ENCODE data around the gene GSTM2.

The GSTM2 gene

GRCh38 chr1:109653306-109653705, 14.6 kb upstream of the GSTM2 start:
- POLR2A ChIA-PET, result no interaction called here
- CTCF ChIA-PET, result interaction anchor here (0.7 to 6.1 kb wide), 6 partner anchors 12 to 358 kb away, joined by 4 to 156 read pairs (median 16); partner anchors contain the start of gene AHCYL1
- no peak overlapping the region for H3K4me3 ChIP-seq (ENCODE audit: low read depth, low read length)
- no peak for TF ChIP-seq ZNF311 (tag by site-specific recombination; IDR thresholded peaks at IDR 0.05; ENCODE audit: borderline replicate concordance)
- TF ChIP-seq TRIM28 (IDR thresholded peaks at IDR 0.05; ENCODE audit: borderline replicate concordance, low read length), result no peak
- no peaks in the 10 kb centered on the region for H3K4me1 ChIP-seq (ENCODE audit: control insufficient read depth, insufficient read depth, low read length)
- H3K9me3 ChIP-seq (ENCODE audit: control insufficient read depth, insufficient read depth, low read depth, low read length), result no peaks in the 10 kb centered on the region
- no peak overlapping the region for H3K27ac ChIP-seq (ENCODE audit: extremely low read depth, low read depth, low read length)
- H3K36me3 ChIP-seq (ENCODE audit: control insufficient read depth in 2 of 2, insufficient read depth in 1 of 2, low read length in 2 of 2), result no peaks in the 10 kb centered on the region

GRCh38 chr1:109654519-109654918, 13.3 kb upstream of the GSTM2 start:
- ChIA-PET CTCF (interaction anchor here (0.6 to 1.0 kb wide), 3 partner anchors 13 to 106 kb away, joined by 3 to 5 read pairs (median 3); partner anchors contain the start of gene GNAI3), POLR2A (no interaction called here)
- Histone ChIP-seq H3K27ac (ENCODE audit: extremely low read depth, low read depth, low read length) (no peak overlapping the region), H3K4me1 (ENCODE audit: control insufficient read depth, insufficient read depth, low read length) (no peaks in the 10 kb centered on the region), H3K36me3 (ENCODE audit: control insufficient read depth in 2 of 2, insufficient read depth in 1 of 2, low read length in 2 of 2) (no peaks in the 10 kb centered on the region), H3K9me3 (ENCODE audit: control insufficient read depth, insufficient read depth, low read depth, low read length) (no peaks in the 10 kb centered on the region), H3K4me3 (ENCODE audit: low read depth, low read length) (no peak overlapping the region)
- TF ChIP-seq, protein P1, sequence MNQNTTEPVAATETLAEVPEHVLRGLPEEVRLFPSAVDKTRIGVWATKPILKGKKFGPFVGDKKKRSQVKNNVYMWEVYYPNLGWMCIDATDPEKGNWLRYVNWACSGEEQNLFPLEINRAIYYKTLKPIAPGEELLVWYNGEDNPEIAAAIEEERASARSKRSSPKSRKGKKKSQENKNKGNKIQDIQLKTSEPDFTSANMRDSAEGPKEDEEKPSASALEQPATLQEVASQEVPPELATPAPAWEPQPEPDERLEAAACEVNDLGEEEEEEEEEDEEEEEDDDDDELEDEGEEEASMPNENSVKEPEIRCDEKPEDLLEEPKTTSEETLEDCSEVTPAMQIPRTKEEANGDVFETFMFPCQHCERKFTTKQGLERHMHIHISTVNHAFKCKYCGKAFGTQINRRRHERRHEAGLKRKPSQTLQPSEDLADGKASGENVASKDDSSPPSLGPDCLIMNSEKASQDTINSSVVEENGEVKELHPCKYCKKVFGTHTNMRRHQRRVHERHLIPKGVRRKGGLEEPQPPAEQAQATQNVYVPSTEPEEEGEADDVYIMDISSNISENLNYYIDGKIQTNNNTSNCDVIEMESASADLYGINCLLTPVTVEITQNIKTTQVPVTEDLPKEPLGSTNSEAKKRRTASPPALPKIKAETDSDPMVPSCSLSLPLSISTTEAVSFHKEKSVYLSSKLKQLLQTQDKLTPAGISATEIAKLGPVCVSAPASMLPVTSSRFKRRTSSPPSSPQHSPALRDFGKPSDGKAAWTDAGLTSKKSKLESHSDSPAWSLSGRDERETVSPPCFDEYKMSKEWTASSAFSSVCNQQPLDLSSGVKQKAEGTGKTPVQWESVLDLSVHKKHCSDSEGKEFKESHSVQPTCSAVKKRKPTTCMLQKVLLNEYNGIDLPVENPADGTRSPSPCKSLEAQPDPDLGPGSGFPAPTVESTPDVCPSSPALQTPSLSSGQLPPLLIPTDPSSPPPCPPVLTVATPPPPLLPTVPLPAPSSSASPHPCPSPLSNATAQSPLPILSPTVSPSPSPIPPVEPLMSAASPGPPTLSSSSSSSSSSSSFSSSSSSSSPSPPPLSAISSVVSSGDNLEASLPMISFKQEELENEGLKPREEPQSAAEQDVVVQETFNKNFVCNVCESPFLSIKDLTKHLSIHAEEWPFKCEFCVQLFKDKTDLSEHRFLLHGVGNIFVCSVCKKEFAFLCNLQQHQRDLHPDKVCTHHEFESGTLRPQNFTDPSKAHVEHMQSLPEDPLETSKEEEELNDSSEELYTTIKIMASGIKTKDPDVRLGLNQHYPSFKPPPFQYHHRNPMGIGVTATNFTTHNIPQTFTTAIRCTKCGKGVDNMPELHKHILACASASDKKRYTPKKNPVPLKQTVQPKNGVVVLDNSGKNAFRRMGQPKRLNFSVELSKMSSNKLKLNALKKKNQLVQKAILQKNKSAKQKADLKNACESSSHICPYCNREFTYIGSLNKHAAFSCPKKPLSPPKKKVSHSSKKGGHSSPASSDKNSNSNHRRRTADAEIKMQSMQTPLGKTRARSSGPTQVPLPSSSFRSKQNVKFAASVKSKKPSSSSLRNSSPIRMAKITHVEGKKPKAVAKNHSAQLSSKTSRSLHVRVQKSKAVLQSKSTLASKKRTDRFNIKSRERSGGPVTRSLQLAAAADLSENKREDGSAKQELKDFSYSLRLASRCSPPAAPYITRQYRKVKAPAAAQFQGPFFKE (tag by site-specific recombination; IDR thresholded peaks at IDR 0.05; ENCODE audit: borderline replicate concordance), result no peak
- TF ChIP-seq ZNF211 (tag by site-specific recombination; IDR thresholded peaks at IDR 0.05; ENCODE audit: low read depth) (no peak), ZNF837 (tag by site-specific recombination; IDR thresholded peaks at IDR 0.05) (no peak), ZNF660 (tag by site-specific recombination; IDR thresholded peaks at IDR 0.05) (no peak), ZNF544 (tag by site-specific recombination; IDR thresholded peaks at IDR 0.05) (no peak), SCRT1 (tag by site-specific recombination; IDR thresholded peaks at IDR 0.05; ENCODE audit: borderline replicate concordance) (no peak), ZNF530 (tag by site-specific recombination; IDR thresholded peaks at IDR 0.05; ENCODE audit: low read depth) (no peak), HOXC10 (CRISPR knock-in tag; IDR thresholded peaks at IDR 0.05) (no peak), ZBTB44 (tag by site-specific recombination; IDR thresholded peaks at IDR 0.05) (no peak), ZNF433 (tag by site-specific recombination; IDR thresholded peaks at IDR 0.05; ENCODE audit: low read depth) (no peak), ZNF239 (tag by site-specific recombination; IDR thresholded peaks at IDR 0.05) (no peak), INSM2 (tag by site-specific recombination; IDR thresholded peaks at IDR 0.05) (no peak), ZNF610 (tag by site-specific recombination; IDR thresholded peaks at IDR 0.05; ENCODE audit: borderline replicate concordance) (no peak), ZNF274 (IDR thresholded peaks at IDR 0.05; ENCODE audit: low read length) (no peak), ZNF274 (tag by site-specific recombination; IDR thresholded peaks at IDR 0.05; ENCODE audit: borderline replicate concordance) (no peak), ZSCAN23 (tag by site-specific recombination; IDR thresholded peaks at IDR 0.05) (no peak), KLF7 (tag by site-specific recombination; IDR thresholded peaks at IDR 0.05; ENCODE audit: borderline replicate concordance) (no peak), ZBTB21 (tag by site-specific recombination; IDR thresholded peaks at IDR 0.05) (no peak), ZNF23 (tag by site-specific recombination; IDR thresholded peaks at IDR 0.05; ENCODE audit: borderline replicate concordance) (no peak), ZNF580 (tag by site-specific recombination; IDR thresholded peaks at IDR 0.05) (no peak)
- TF ChIP-seq, protein P2, sequence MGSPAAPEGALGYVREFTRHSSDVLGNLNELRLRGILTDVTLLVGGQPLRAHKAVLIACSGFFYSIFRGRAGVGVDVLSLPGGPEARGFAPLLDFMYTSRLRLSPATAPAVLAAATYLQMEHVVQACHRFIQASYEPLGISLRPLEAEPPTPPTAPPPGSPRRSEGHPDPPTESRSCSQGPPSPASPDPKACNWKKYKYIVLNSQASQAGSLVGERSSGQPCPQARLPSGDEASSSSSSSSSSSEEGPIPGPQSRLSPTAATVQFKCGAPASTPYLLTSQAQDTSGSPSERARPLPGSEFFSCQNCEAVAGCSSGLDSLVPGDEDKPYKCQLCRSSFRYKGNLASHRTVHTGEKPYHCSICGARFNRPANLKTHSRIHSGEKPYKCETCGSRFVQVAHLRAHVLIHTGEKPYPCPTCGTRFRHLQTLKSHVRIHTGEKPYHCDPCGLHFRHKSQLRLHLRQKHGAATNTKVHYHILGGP (tag by site-specific recombination; IDR thresholded peaks at IDR 0.05), result no peak

Measured in HEK293 (cell line).